Left ventricle myocardium inferior (tissue), 1 donor: ENCODE results near the gene POLR1A. TPM values are rescaled to one million over a fixed set of nuclear protein-coding genes. Genes with fewer than 3 reads are reported as not detected.

Experiments
- DNase-seq: peaks from one replicate; pipeline ENCODE4 v3.0.0-alpha.2; 2020
- H3K27ac ChIP-seq: fragments of 200-600 bp; replicated peaks from 2 replicates; pipeline ENCODE4 v1.8.0; 2021
- H3K27me3 ChIP-seq: fragments of 200-600 bp; 2 replicates; pipeline ENCODE4 v1.8.0; 2021; ENCODE audit warnings: low read depth
- H3K36me3 ChIP-seq: fragments of 200-600 bp; 2 replicates; pipeline ENCODE4 v1.8.0; 2021
- H3K4me1 ChIP-seq: fragments of 200-600 bp; 2 replicates; pipeline ENCODE4 v1.8.0; 2021
- H3K4me3 ChIP-seq: fragments of 200-600 bp; 2 replicates; pipeline ENCODE4 v1.8.0; 2021; ENCODE audit warnings: mild to moderate bottlenecking, moderate library complexity
- H3K9me3 ChIP-seq: fragments of 200-600 bp; replicated peaks from 2 replicates; pipeline ENCODE4 v1.8.0; 2021
- intact Hi-C: fragments of 100-400 bp; cut with micrococcal nuclease; formaldehyde crosslinking; loops from one replicate; pipeline ENCODE4 v1.11.0; 2022
- total RNA-seq: library from RNA; stranded (reverse); fragmentation: NEBNext Ultra II Directional; extraction: Animal tissue kit (Norgen Biotek cat#: 25700); gene quantifications from one replicate; pipeline ENCODE4 v1.2.1, GENCODE V29; 2021
- TF ChIP-seq, protein P1 (sequence below): fragments of 200-600 bp; IDR thresholded peaks from 2 replicates; pipeline ENCODE4 v1.8.0; 2021; ENCODE audit warnings: antibody characterized with exemption, mild to moderate bottlenecking, borderline replicate concordance
- donor health status: DM: no; HTN: yes; CAD: no; lungs with severe emphysema.

The POLR1A gene
- total RNA-seq, 1 donor from 2014 or later, result 16.3 TPM

GRCh38 chr2:86068136-86068588, 37.5 kb downstream of the POLR1A start:
- intact Hi-C loops, result no loop called here

GRCh38 chr2:86066915-86067314, 38.8 kb downstream of the POLR1A start:
- H3K4me1 ChIP-seq, result peaks cover 34% of the 10 kb centered on the region
- H3K27me3 ChIP-seq, result no peaks in the 10 kb centered on the region
- peaks cover 17% of the 10 kb centered on the region for H3K9me3 ChIP-seq
- H3K36me3 ChIP-seq, result peaks cover 81% of the 10 kb centered on the region
- DNase-seq, result no peak
- TF ChIP-seq, protein P1, sequence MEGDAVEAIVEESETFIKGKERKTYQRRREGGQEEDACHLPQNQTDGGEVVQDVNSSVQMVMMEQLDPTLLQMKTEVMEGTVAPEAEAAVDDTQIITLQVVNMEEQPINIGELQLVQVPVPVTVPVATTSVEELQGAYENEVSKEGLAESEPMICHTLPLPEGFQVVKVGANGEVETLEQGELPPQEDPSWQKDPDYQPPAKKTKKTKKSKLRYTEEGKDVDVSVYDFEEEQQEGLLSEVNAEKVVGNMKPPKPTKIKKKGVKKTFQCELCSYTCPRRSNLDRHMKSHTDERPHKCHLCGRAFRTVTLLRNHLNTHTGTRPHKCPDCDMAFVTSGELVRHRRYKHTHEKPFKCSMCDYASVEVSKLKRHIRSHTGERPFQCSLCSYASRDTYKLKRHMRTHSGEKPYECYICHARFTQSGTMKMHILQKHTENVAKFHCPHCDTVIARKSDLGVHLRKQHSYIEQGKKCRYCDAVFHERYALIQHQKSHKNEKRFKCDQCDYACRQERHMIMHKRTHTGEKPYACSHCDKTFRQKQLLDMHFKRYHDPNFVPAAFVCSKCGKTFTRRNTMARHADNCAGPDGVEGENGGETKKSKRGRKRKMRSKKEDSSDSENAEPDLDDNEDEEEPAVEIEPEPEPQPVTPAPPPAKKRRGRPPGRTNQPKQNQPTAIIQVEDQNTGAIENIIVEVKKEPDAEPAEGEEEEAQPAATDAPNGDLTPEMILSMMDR, result no peak
- intact Hi-C loops, result no loop called here
- H3K27ac ChIP-seq, result no peak overlapping the region
- H3K4me3 ChIP-seq, result no peak overlapping the region

More at GRCh38 chr2:86068136-86068588, 37.5 kb downstream of the POLR1A start:
- no peak overlapping the region for H3K4me3 ChIP-seq
- no peaks in the 10 kb centered on the region for H3K27me3 ChIP-seq
- H3K36me3 ChIP-seq, result peaks cover 69% of the 10 kb centered on the region
- TF ChIP-seq, protein P1, result no peak
- no peak for DNase-seq
- peaks cover 42% of the 10 kb centered on the region for H3K4me1 ChIP-seq
- H3K27ac ChIP-seq, result peak overlapping the region; percentile 33
- peaks cover 10% of the 10 kb centered on the region for H3K9me3 ChIP-seq

- intact Hi-C loops, result no loop called here
- TF ChIP-seq, protein P1, result no peak
- peak overlapping the region; percentile 60 for H3K27ac ChIP-seq
- peaks cover 33% of the 10 kb centered on the region for H3K4me1 ChIP-seq
- no peak overlapping the region for H3K4me3 ChIP-seq
- H3K36me3 ChIP-seq, result peaks cover 88% of the 10 kb centered on the region
- peaks cover 17% of the 10 kb centered on the region for H3K9me3 ChIP-seq
- no peaks in the 10 kb centered on the region for H3K27me3 ChIP-seq
- DNase-seq, result no peak
Observed at GRCh38 chr2:86066007-86066578, 39.6 kb downstream of the POLR1A start.

- intact Hi-C loops, result no loop called here
- H3K36me3 ChIP-seq, result peaks cover 90% of the 10 kb centered on the region
- H3K4me1 ChIP-seq, result peaks cover 33% of the 10 kb centered on the region
- TF ChIP-seq, protein P1, result no peak
- no peak overlapping the region for H3K4me3 ChIP-seq
- no peaks in the 10 kb centered on the region for H3K27me3 ChIP-seq
- no peak for DNase-seq
- peaks cover 17% of the 10 kb centered on the region for H3K9me3 ChIP-seq
- peak overlapping the region; percentile 60 for H3K27ac ChIP-seq
Observed at GRCh38 chr2:86065512-86065911, 40.2 kb downstream of the POLR1A start.

DNA sequence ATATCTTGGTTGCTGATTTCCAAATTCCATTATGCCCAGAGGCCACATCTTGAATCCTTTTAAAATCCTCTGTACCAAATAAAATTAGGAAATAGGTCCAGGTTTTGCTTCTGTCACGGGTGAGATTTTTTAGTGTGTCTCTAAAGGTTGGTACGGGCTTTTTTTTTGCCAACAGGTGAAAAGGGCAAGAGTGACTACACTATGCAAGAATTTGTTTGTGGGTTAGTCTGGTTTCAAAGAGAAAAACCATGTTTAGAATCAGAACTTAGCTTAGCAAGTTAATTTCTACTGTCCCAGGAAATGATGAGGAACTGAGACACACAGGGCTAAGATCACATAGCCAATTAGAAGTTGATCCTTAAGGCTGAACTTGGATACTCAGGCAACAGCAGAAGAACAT, 41.7 kb downstream of the POLR1A start:
- Histone ChIP-seq H3K9me3 (peaks cover 17% of the 10 kb centered on the region), H3K27ac (no peak overlapping the region), H3K36me3 (peaks cover 84% of the 10 kb centered on the region), H3K4me3 (no peak overlapping the region), H3K27me3 (no peaks in the 10 kb centered on the region), H3K4me1 (peaks cover 31% of the 10 kb centered on the region)
- DNase-seq, result no peak
- TF ChIP-seq, protein P1, result no peak
- intact Hi-C loops, result no loop called here
